ENCODE results near the gene SCN10A.

Gene SCN10A

DNA sequence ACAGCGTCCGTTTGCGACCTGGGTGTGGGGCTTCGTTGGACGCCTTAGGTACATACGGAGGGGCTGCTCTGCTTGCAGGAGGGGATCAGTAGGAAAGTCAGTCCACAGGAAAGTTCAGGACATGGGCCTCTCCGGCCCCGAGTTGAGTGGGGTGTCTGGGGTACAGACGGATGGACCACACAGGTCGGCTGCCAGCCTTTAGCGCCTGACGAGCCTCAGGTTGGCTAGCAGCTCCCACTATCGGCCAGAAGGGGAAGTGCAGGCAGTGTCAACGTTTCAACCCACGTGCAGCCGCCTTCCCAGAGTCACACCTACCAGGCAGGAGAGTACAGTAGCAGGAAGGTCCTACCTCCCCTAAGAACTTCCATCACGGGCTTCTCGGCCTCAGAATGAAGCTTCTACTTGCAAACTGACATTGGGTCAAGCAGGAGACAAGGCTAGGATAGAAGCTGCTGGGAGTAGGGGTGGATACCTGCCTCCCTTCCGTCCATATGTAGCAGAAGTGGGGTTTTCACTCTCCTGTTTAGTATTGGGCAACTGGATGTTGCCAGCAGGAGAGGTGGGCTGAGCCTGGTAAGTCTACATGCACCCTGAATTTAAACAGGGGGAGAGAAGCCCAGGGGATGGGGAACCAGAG lies 164.7 kb downstream of the SCN10A start:
- peak; percentile 82 for DNase-seq (ENCODE audit: low spot score)

DNA sequence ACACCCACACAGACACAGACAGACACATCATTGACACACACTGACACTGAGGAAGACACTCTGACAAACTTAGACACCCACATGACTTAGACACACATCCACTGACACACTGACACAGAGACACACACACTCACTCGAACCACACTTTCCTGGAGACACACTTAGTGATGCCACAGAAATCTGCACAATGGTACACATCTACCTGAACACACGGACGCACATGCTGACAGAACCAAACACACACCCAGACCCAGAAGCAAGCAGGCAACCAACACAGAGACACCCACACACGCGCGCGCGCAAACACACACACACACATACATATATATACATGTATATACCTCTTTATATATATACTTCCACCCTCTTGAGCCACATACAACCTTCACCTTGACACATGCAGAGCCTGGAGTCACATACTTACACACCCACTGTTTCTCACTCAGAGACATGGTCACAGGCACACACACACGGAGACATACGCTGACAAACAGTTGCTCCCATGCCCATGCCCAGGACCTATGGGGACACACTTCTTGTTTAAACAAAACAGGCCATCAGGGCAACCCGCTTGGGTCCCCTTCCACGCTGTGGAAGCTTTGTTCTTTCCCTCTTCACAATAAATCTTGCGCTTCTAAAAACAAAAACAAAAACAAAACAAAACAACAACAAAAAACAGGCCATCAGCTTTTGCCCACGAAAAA lies 165.6 kb downstream of the SCN10A start:
- DNase-seq (ENCODE audit: low spot score), result peak; percentile 1

DNA sequence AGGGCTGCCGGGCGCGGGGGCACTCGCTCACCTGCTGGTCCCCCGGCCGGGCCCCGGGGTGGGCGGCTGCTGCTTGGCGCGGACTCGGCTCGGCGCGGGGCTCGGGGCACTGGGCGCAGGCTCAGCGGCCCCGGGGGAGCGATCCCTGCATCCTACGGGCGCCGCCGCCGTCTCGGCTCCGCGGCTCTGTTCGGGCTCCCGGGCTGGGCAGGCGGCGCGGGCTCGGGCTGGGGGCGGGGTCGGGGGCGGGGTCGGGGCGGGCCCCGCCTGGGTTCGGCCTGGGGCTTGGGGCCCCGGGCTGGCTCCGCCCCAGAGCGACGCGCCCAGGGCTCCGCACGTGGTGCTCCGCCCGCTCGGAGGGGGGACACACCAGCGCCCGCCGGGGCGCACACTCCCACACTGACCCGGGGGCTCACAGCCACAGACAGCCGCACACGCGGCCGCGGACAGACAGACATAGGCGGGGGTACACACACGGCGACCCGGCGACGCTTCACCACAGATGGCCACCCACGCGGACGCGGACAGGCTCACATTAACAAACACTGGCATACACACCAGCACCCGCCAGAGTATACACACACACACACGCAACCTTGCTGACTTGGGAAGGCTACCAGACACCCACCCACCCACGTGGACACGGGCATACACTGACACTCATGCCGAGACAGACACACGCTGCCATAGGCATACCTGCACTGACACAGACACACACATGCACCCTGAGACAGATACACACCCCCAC lies 166.3 kb downstream of the SCN10A start, which contains the start of gene SCN5A:
SCN5A (minus strand) TSS at position 188 of the 748 bp plus-strand sequence. CDS start 16,380 bp downstream, outside the sequence.
- peak; percentile 94 for DNase-seq (ENCODE audit: low spot score)

DNA sequence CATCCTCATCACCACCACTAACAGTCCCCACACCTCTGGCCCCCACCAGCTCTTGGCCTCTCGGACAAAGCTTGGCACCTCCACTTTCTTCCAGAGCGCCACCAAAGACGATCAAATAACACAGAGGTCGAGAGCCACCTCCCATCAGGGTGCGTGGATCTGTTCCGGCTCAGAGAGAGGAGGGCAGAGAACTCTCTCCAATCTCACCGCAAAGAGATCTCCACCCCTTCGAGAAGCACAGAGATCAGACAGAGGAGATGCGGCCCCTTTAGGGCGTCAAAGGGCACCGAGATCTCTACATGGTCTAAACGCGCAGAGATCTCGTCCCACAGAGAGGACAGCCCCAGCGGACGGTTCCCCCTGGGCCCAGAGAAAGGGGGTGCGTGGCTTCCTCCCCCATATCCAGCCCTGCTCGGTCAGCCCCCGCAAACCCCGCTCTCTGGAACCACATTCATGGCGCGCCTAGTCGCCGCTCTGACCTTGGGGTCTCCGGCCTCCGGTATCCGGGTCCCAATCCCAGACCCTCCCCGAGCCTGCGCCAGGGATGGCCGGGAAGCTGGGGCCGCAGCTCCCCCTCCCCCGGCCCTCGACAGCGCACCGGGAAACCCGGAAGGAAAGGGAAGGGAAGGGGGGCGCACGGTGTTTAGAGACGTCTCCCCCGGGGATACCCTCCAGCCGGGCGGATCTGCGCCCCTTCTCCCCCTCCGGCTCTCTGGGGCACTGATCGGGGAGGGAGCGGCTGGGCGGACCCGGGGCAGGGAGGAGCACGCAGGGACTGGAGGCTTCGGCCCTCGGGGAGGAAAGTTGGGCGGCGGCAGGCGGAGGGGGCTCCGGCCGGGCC lies 167.1 kb downstream of the SCN10A start:
- peak; percentile 53 for DNase-seq (ENCODE audit: low spot score)

DNA sequence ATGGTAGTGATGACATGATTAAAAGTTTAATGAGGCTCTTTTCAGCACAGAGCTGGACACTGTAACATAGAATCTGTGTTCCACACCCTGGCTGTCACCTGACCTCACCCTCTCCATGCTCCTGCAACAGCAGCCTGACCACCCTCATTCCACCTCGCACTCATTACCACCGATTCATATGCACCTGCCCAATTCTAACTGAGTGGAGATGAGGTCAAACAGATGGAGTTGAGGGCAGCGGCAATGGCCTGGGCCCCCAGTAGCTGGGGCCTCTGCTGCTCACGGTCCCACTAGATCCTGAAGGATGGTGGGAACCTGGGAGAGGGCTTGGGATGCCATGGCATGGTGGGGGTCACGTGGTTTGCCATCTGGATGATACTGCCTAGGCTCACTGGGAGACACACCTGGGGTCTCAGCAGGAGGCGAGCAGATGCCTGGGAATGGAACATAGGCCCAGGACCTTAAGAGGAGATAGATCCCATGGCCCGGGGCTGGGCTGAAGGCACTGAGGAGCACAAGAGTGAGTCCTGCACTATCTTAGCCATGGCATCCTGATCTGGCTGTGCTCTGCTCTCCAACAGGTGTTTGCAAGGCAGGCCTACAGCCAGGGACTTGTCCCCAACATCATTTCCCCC lies 167.9 kb downstream of the SCN10A start:
- DNase-seq (ENCODE audit: low spot score), result peak; percentile 3

DNA sequence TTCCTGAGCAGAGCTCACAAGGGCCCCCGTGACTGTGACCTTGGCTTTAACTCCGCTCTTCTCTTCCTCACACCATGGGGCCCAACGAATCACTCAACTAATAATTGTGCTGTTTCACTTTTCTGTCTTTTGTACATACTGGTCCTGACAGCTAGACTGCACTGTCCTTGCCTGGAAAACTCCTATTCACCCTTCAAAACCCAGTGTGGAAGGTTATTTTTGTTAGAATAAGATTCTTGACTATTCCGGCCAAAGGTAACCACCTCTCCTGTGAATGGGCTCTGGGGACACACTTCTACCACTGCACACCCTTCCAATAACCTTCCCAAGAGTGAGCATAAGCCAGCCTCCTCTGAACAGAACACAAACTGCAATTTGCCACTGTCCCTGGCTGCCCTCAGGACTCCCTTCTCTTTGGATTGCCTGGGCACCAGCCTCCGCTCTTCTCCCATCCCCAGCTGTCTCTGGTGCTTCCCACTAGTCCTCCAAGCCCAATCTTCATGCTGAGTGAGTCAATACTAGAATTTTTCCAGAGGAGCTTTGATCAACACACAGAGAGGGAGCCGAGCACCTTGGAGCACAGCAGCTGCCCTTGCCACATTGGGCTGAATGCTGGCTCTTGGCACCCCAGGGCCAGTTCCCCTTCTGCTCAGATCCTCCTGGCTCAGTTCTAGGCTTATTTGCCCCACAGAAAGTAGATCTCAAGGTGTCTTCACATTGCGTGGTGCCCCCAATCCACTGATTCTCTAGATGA lies 168.6 kb downstream of the SCN10A start:
- peak; percentile 7 for DNase-seq (ENCODE audit: low spot score)
